Measurements from ENCODE around the gene SP9. TPM values are rescaled to one million over a fixed set of nuclear protein-coding genes. Genes with fewer than 3 reads are reported as not detected.
A peak's percentile ranks its signal among the peaks of the same experiment; 100 is the strongest.

Gene SP9
- not detected for total RNA-seq

DNA sequence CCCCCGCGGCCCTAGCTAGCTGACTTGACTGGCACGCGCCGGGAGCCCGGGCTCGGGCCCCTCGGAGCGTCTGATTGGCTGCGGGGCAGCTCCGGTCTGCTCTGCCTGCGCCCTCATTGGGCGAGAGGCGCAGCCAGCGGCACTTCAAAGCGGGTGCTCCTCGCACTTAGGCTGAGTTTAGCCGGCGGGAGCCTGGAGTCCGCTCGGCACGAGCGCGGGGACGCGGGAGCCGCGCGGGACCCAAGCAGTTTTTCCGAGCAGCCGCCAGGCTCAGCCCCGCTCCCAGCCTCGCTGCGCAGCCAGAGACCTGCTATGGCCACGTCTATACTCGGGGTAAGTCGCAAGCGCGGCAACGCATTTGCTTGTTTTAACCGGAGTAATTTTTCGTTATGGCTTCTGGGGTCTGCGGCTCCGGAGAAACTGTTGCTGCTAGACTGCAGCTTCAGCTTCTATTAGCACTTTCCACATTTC, at the start of gene SP9:
Gene SP9, plus strand, starts transcription at position 174 of the 471 bp plus-strand sequence. Its CDS starts 139 bp downstream, at position 313.
- Histone ChIP-seq H3K27me3 (peaks cover 20% of the 10 kb centered on the region), H3K4me1 (peaks cover 42% of the 10 kb centered on the region), H3K9me3 (no peaks in the 10 kb centered on the region), H3K36me3 (no peaks in the 10 kb centered on the region), H3K4me3 (peak within 1 kb of the TSS; percentile 28 to 29), H3K27ac (no peak within 1 kb of the TSS)
- intact Hi-C loops (cut with DNase I): loop anchor here (10.0 kb wide), 2 partner anchors 290 to 1750 kb away; partner anchors contain the start of gene EVX2
- no peak for DNase-seq (ENCODE audit: extremely low spot score in 2 of 2)
- TF ChIP-seq, protein P1, sequence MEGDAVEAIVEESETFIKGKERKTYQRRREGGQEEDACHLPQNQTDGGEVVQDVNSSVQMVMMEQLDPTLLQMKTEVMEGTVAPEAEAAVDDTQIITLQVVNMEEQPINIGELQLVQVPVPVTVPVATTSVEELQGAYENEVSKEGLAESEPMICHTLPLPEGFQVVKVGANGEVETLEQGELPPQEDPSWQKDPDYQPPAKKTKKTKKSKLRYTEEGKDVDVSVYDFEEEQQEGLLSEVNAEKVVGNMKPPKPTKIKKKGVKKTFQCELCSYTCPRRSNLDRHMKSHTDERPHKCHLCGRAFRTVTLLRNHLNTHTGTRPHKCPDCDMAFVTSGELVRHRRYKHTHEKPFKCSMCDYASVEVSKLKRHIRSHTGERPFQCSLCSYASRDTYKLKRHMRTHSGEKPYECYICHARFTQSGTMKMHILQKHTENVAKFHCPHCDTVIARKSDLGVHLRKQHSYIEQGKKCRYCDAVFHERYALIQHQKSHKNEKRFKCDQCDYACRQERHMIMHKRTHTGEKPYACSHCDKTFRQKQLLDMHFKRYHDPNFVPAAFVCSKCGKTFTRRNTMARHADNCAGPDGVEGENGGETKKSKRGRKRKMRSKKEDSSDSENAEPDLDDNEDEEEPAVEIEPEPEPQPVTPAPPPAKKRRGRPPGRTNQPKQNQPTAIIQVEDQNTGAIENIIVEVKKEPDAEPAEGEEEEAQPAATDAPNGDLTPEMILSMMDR (IDR thresholded peaks at IDR 0.05): no peak
- TF ChIP-seq POLR2AphosphoS5 (IDR thresholded peaks at IDR 0.05; ENCODE audit: insufficient read depth in 1 of 2, low read depth in 1 of 2): peak in 1 of 2 donors; percentile 44
- TF ChIP-seq POLR2A (IDR thresholded peaks at IDR 0.05): no peak

DNA sequence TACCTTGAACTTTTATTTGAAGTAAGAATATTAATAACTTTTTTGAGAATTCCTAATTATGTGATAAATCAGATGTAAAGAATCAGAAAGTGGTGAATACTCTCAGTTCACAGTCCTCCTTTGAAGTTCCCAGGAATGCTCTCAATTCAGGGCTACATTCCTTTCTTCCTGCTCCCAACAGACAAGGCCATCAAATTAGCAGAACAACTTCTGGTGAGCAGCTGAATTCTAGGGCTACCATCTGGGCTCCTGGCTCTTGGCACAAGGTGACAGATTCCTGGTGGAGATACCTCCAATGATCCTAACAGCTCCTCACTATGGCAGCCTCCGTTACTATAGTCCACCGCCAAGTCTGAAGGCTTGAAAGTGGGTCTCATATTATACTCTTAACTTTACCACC, 48.6 kb upstream of the SP9 start:
- Histone ChIP-seq H3K27me3 (no peaks in the 10 kb centered on the region), H3K9me3 (no peaks in the 10 kb centered on the region)
- TF ChIP-seq POLR2A (IDR thresholded peaks at IDR 0.05) (no peak), POLR2AphosphoS5 (IDR thresholded peaks at IDR 0.05; ENCODE audit: insufficient read depth in 1 of 2, low read depth in 1 of 2) (no peak)
- TF ChIP-seq, protein P1 (IDR thresholded peaks at IDR 0.05): no peak

GRCh38 chr2:174292908-174293307, 41.8 kb upstream of the SP9 start:
- no peaks in the 10 kb centered on the region for H3K27me3 ChIP-seq

More for the DNA sequence above, 48.6 kb upstream of the SP9 start:
- intact Hi-C loops (cut with DNase I): no loop called here
- no peaks in the 10 kb centered on the region for H3K36me3 ChIP-seq
- no peak overlapping the region for H3K4me3 ChIP-seq
- DNase-seq (ENCODE audit: extremely low spot score in 2 of 2): no peak
- H3K4me1 ChIP-seq: no peaks in the 10 kb centered on the region
- no peak overlapping the region for H3K27ac ChIP-seq

GRCh38 chr2:174300114-174300513, 34.6 kb upstream of the SP9 start:
- Histone ChIP-seq H3K4me3 (no peak overlapping the region), H3K27me3 (no peaks in the 10 kb centered on the region), H3K36me3 (no peaks in the 10 kb centered on the region), H3K9me3 (no peaks in the 10 kb centered on the region), H3K27ac (no peak overlapping the region), H3K4me1 (no peaks in the 10 kb centered on the region)
- no peak for DNase-seq (ENCODE audit: extremely low spot score in 2 of 2)
- intact Hi-C loops (cut with DNase I): no loop called here
- TF ChIP-seq, protein P1 (IDR thresholded peaks at IDR 0.05): no peak
- TF ChIP-seq POLR2A (IDR thresholded peaks at IDR 0.05): no peak
- no peak for TF ChIP-seq POLR2AphosphoS5 (IDR thresholded peaks at IDR 0.05; ENCODE audit: insufficient read depth in 1 of 2, low read depth in 1 of 2)

More at GRCh38 chr2:174292908-174293307, 41.8 kb upstream of the SP9 start:
- intact Hi-C loops (cut with DNase I): no loop called here
- Histone ChIP-seq H3K4me3 (no peak overlapping the region), H3K9me3 (no peaks in the 10 kb centered on the region), H3K4me1 (no peaks in the 10 kb centered on the region), H3K36me3 (no peaks in the 10 kb centered on the region), H3K27ac (no peak overlapping the region)
- DNase-seq (ENCODE audit: extremely low spot score in 2 of 2): no peak
- TF ChIP-seq POLR2AphosphoS5 (IDR thresholded peaks at IDR 0.05; ENCODE audit: insufficient read depth in 1 of 2, low read depth in 1 of 2): no peak
- TF ChIP-seq, protein P1 (IDR thresholded peaks at IDR 0.05): no peak
- TF ChIP-seq POLR2A (IDR thresholded peaks at IDR 0.05): no peak

DNA sequence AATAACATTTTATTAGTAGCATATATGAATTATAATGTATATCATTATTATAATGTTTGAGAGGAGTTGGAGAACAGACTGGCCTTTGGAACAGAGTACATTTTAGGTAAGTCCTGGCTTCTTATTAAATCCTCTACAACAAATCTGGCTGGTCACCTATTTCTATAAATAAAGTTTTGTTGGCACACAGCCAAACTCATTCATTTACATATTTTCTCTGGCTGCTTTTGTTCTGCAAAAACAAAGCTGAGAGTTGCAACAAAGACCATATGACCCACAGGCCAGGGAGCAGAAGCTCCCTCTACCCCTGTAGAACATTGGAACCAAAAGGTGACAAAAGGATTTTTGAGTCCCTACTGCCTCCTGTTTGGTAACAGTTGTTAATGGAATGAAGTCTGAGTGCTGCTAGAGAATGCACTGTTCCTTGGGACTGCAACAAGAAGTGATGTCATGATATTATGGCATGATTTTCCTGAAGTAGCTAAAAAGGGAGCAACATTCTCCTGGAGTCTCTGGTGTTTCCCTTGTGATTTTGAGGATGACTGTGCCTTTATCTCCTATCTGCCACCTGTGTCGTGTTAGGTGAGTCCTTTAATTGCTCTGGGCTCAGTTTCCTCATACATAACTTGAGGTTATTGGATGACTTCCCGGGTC, 22.0 kb upstream of the SP9 start:
- TF ChIP-seq POLR2AphosphoS5 (IDR thresholded peaks at IDR 0.05; ENCODE audit: insufficient read depth in 1 of 2, low read depth in 1 of 2): no peak
- TF ChIP-seq, protein P1 (IDR thresholded peaks at IDR 0.05): no peak
- TF ChIP-seq POLR2A (IDR thresholded peaks at IDR 0.05): no peak
- no peak for DNase-seq (ENCODE audit: extremely low spot score in 2 of 2)
- no peak overlapping the region for H3K27ac ChIP-seq
- intact Hi-C loops (cut with DNase I): no loop called here
- H3K4me1 ChIP-seq: no peaks in the 10 kb centered on the region
- H3K9me3 ChIP-seq: no peaks in the 10 kb centered on the region
- H3K4me3 ChIP-seq: no peak overlapping the region
- H3K36me3 ChIP-seq: no peaks in the 10 kb centered on the region
- H3K27me3 ChIP-seq: no peaks in the 10 kb centered on the region
